ENCODE results near the gene SBF2.

Gene SBF2

GRCh38 chr11:9827708-9828107, 466.3 kb downstream of the SBF2 start:
- TF ChIP-seq EZH2phosphoT487 (IDR thresholded peaks at IDR 0.05; ENCODE audit: borderline replicate concordance, low read length) (no peak), CTCF (IDR thresholded peaks at IDR 0.05; ENCODE audit: low read depth, low read length, poor library complexity, severe bottlenecking) (no peak)
- Histone ChIP-seq H3F3A (ENCODE audit: control insufficient read depth, insufficient read depth) (no peaks in the 10 kb centered on the region), H3K36me3 (ENCODE audit: control insufficient read depth, low read length) (no peaks in the 10 kb centered on the region), H3K4me2 (ENCODE audit: low read length) (no peak overlapping the region), H3K27me3 (ENCODE audit: control insufficient read depth, low read length) (no peaks in the 10 kb centered on the region), H3K9me3 (ENCODE audit: control insufficient read depth, insufficient read depth, low read length) (no peaks in the 10 kb centered on the region), H3K27ac (ENCODE audit: low read depth, low read length) (no peak overlapping the region), H3K9me2 (replicated peaks; ENCODE audit: control insufficient read depth, low read length) (no peaks in the 10 kb centered on the region), H3K79me2 (ENCODE audit: control insufficient read depth, low read length) (no peaks in the 10 kb centered on the region), H3K4me1 (ENCODE audit: control insufficient read depth, low read length) (peaks cover 5% of the 10 kb centered on the region; the same call in 1 of the 2 replicates), H3K4me3 (ENCODE audit: low read length) (no peak overlapping the region), H4K20me1 (ENCODE audit: control insufficient read depth, insufficient read depth, low read depth, low read length) (no peaks in the 10 kb centered on the region)

- no peaks in the 10 kb centered on the region for H3K9me3 ChIP-seq (ENCODE audit: control insufficient read depth, insufficient read depth, low read length)
- H3K79me2 ChIP-seq (ENCODE audit: control insufficient read depth, low read length) = no peaks in the 10 kb centered on the region
- H3K36me3 ChIP-seq (ENCODE audit: control insufficient read depth, low read length) = no peaks in the 10 kb centered on the region
- TF ChIP-seq EZH2phosphoT487 (IDR thresholded peaks at IDR 0.05; ENCODE audit: borderline replicate concordance, low read length) (no peak), CTCF (IDR thresholded peaks at IDR 0.05; ENCODE audit: low read depth, low read length, poor library complexity, severe bottlenecking) (no peak)
- no peaks in the 10 kb centered on the region for H4K20me1 ChIP-seq (ENCODE audit: control insufficient read depth, insufficient read depth, low read depth, low read length)
- H3F3A ChIP-seq (ENCODE audit: control insufficient read depth, insufficient read depth) = no peaks in the 10 kb centered on the region
- H3K9me2 ChIP-seq (replicated peaks; ENCODE audit: control insufficient read depth, low read length) = no peaks in the 10 kb centered on the region
- H3K27me3 ChIP-seq (ENCODE audit: control insufficient read depth, low read length) = no peaks in the 10 kb centered on the region
- no peak overlapping the region for H3K27ac ChIP-seq (ENCODE audit: low read depth, low read length)
- no peak overlapping the region for H3K4me3 ChIP-seq (ENCODE audit: low read length)
- peaks cover 5% of the 10 kb centered on the region; the same call in 1 of the 2 replicates for H3K4me1 ChIP-seq (ENCODE audit: control insufficient read depth, low read length)
- no peak overlapping the region for H3K4me2 ChIP-seq (ENCODE audit: low read length)
These were observed 467.6 kb downstream of the SBF2 start for GRCh38 chr11:9826390-9826789.

- Histone ChIP-seq H4K20me1 (ENCODE audit: control insufficient read depth, insufficient read depth, low read depth, low read length) (no peaks in the 10 kb centered on the region), H3F3A (ENCODE audit: control insufficient read depth, insufficient read depth) (no peaks in the 10 kb centered on the region), H3K79me2 (ENCODE audit: control insufficient read depth, low read length) (no peaks in the 10 kb centered on the region), H3K4me3 (ENCODE audit: low read length) (no peak overlapping the region), H3K9me3 (ENCODE audit: control insufficient read depth, insufficient read depth, low read length) (no peaks in the 10 kb centered on the region), H3K36me3 (ENCODE audit: control insufficient read depth, low read length) (no peaks in the 10 kb centered on the region), H3K9me2 (replicated peaks; ENCODE audit: control insufficient read depth, low read length) (no peaks in the 10 kb centered on the region), H3K4me2 (ENCODE audit: low read length) (no peak overlapping the region), H3K4me1 (ENCODE audit: control insufficient read depth, low read length) (peaks cover 5% of the 10 kb centered on the region; the same call in 1 of the 2 replicates), H3K27ac (ENCODE audit: low read depth, low read length) (no peak overlapping the region), H3K27me3 (ENCODE audit: control insufficient read depth, low read length) (no peaks in the 10 kb centered on the region)
- no peak for TF ChIP-seq EZH2phosphoT487 (IDR thresholded peaks at IDR 0.05; ENCODE audit: borderline replicate concordance, low read length)
- TF ChIP-seq CTCF (IDR thresholded peaks at IDR 0.05; ENCODE audit: low read depth, low read length, poor library complexity, severe bottlenecking) = no peak
These were observed 468.1 kb downstream of the SBF2 start for GRCh38 chr11:9825895-9826294.
